Measurements from ENCODE around the gene MOB3B.

Gene MOB3B

DNA sequence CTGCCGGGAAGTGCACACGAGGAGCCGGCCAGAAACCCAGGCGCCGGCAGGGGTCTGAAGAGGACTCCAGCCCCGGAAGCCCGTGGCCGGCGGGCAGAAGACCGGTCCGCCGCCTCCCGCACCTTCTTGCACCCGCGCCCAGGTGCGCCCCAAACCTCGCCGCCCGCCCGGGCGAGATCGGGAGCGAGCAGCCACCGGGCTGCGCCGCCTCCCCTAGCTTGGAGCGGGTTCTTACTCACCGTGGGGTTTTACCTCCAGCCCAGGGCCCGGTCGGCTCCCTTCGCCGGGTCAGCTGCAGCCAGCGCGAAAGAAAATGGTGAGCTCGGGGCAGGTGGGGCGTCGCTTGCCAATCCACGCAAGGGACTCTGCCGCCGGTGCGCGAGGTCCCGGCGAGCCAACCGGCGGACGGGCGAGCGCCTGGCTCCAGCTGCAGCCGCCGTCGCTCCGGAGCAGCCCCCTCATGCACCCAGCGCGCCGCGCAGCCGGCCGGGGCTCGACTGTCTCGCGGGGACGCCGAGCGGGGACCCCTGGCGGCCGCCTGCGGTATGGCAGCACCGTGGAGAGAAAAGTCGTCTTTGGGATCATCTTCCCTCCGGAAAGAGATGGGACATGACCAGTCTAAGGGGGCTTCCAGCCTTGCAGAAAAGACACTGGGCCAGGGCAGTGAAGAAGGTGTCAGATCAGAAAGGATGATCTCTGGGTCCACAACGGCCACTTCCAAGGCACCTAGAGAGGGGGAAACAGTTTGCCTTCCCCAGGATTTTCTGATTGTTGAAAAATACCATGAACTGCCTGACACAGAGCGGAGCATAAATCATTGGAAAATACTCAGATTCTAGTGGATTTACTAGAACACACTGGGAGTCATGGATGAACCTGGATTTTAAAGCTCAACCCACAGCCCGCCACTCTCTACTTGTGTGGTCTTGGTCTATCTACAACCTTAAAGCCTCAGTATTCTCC lies at the start of gene MOB3B:
Gene MOB3B, minus strand, starts transcription at position 499 of the 963 bp plus-strand sequence. CDS start 74,264 bp downstream, outside the sequence.
- DNase-seq: no peak

GRCh38 chr9:27573634-27574590 lies 44.3 kb upstream of the MOB3B start:
- DNase-seq: peak; percentile 98

GRCh38 chr9:27572918-27573633 lies 43.5 kb upstream of the MOB3B start, which contains the start of gene C9orf72:
Gene C9orf72, minus strand, starts transcription at chr9:27573481. Its CDS starts 6,361 bp downstream, at chr9:27567120.
- DNase-seq: no peak

GRCh38 chr9:27572566-27572917 lies 42.9 kb upstream of the MOB3B start:
- DNase-seq: peak; percentile 66

- no peak for DNase-seq
Observed at GRCh38 chr9:27572061-27572460, 42.4 kb upstream of the MOB3B start.

GRCh38 chr9:27571011-27571410 lies 41.4 kb upstream of the MOB3B start:
- DNase-seq: no peak

- DNase-seq: no peak
Observed at GRCh38 chr9:27569406-27569805, 39.8 kb upstream of the MOB3B start.

DNA sequence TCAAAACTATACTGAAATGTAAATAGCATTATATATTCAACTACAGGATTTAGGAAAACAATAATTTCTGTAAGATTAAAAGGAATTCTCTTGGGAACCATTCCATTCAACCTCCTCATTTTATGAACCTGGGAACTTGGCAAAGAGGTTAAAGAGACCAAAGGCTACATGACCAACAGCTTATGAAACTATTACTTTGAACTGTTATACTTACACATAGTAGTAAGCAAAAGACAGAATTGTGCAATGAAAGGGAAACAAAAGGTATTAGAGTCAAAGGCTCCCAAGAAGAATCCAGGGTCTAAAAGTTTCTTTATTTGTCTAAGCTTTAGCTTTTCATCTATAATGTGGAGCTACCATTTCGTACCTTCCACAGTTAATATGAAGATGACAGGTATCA lies 36.5 kb upstream of the MOB3B start:
- no peak for DNase-seq

GRCh38 chr9:27565696-27566095 lies 36.1 kb upstream of the MOB3B start:
- no peak for DNase-seq

- DNase-seq: no peak
Observed at GRCh38 chr9:27564670-27565069, 35.1 kb upstream of the MOB3B start.

DNA sequence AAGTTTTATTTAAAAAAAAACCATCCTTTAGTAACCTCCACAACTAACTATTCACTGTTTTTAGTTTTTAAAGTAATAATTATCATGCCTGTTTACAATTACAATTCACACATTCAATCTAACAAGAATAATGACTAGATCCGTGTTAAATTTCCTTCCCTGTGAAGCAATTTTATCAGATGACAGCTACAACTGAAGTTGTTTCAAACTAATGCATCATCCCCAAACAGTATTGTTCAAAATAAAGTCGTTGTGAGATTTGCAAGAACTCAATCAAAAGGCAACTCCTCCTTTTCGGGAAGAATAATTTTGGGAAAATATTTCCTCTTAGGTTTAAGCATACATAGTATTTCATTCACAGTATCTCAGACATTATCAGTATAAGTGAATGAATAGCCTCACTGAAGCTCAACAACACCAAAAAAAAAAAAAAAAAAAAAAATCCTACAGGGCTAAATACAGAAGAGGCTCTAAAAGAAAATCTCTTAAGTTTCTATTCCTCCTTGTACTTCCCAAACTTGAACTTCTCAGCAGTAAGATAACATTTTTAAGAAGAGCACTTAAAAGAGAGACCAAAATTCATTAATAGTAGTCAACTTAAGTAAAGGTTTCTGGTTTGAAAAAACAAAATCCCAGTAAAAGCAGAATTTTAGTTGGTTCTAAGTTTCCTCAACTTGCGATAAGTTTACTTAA lies 34.3 kb upstream of the MOB3B start:
- no peak for DNase-seq

GRCh38 chr9:27561685-27562084 lies 32.1 kb upstream of the MOB3B start:
- no peak for DNase-seq

DNA sequence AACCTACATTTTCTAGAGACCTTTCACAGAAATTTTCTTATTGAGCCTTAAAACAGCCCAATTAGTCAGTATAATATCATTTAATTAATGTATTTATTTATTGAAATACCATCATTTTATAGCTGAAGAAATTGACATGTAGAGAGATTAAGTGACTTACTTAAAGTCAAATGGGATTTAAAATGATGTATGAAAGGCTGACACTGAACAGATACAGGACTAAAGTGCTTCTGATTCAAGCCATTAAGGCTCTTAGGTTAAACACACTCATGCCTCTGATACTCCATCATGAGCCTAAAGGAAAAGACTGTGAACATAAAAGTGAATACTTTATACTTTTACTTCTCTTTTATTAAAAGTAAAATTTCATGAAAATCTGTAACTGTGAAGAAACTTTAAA lies 30.8 kb upstream of the MOB3B start:
- no peak for DNase-seq

DNA sequence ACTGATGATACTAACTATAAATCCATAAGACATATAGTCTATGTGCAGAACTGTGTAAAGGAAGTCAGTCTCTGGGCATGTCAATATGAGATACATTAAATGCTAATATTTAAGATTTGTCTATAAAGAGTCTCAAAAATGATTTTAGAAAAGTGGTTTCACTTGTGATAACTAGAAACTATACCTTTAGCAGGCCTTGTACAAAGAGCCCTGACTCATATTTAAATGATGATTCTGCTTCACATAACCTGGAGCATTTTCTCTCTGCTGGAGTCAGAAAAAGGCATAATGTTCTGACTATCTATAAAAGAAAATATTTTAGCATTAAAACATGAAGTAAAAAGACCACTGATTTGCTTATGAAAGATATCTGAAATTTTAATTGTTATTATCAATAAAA lies 28.7 kb upstream of the MOB3B start:
- DNase-seq: no peak

DNA sequence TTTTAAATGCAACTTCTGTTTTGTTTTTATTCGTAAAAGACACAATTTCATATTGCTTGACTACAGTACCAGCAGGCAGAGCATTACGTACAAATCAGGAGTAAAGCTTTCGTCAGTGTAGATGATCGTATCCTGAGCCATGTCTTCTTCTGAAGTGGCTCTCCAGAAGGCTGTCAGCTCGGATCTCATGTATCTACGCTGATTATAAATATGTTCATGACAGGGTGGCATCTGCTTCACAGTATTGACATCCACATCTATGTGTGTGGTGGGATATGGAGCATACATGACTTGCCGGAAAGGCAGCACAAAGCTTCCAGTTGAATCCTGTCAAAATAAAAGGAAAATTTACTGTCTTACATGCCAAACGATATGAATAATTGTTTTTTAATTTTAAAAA lies 26.9 kb upstream of the MOB3B start:
- DNase-seq: no peak

DNA sequence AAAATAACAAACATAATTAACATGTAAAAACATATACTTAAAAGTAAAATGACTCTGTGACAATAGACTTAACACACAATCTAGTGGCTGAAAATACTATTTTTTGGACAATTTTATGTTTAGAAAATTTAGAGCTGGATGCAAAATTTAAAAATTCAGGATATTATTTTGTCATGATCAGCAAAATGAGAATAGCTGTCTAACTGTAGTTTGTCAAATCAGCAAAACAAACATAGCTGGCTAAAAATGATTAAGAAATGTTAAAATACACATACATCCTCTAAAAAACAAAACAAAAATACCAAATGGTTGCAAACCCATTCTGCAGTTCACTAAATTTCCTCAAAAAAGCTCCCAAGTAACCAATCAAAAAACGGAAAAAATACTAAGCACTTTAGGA lies 25.1 kb upstream of the MOB3B start:
- no peak for DNase-seq

DNA sequence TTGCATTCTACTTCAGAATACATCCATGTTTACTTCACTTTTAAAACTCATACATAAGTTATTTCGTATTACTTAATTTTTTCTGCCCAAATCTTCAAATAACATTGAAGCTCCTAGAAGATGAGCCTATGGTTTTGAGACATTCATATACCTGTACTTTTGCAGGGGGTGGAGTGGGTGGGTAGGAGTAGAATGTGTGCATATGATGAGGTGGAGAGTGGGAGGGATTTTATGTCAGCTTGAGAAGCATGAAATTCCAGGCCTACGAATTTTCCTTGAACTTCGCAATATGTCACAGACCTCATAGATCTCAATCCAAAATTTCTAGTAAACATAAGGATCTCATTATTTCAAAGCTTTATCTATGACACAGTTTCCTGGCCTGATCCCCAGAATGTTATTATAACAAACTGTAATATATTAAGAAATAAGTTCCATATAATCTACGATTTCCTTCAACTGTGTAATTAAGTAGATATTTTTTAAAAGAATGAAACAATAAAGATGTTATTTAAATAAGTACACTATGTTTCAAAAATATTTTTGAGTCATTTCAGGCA lies 19.7 kb upstream of the MOB3B start:
- DNase-seq: no peak

- no peak for DNase-seq
Observed at GRCh38 chr9:27548055-27548741, 18.6 kb upstream of the MOB3B start.

DNA sequence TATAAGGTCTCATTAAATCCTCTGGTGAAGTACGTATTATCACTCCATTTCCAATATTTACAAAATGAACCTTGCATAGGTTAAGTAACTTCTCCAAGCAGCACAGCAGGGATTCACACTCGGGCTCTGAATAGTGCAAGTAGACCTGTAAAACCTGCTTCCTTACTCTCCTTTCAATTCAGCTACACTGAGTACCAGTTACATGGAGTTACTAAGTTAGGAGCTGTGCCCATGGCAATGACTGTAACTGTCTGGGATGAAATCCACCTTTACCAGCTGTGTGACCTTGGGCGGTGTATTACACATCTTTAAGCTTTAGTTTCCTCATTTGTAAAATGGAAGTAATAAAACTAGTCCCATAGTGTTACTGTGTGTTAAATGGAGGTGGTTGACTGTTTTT lies 15.9 kb upstream of the MOB3B start:
- no peak for DNase-seq

DNA sequence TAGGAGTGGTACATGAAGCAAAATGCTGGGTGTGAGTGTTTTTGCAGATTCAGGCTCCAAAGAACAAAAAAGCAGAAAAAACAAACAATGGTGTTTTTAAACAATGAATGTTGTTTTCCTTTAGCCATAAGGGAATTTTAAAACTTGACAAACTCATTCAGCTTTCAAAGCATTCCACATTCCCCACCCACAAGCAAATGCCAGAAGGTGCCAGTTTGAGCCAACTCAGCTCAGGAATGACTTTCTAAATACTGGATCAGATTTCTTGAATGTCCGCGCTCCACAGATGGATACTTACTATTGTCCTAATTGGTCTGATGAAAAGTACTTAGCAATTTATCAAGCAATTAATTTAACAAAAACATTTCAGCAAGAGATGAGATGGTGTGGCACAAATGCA lies 12.9 kb upstream of the MOB3B start:
- no peak for DNase-seq

DNA sequence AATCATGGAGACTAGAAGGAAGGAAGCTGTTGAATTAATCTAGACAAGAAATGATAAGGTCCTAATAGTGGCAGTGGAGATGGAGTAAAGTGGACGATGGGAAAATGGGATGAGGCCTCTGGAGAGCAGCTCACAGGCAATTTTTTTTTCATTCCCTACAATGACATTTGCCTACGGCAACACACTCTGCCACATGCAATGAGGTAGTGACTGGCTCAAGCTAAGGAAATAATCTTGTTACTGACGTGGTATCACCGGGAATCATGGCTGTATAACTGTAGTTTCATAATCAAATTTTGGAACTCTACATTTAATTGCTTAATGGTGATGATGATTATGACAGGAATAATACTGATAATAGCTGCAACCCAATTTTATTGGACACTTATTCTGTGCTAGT lies 12.1 kb upstream of the MOB3B start:
- DNase-seq: no peak

Measured in SIG-M5 (cell line).